Peyer's patch (tissue), 4 donors: Measurements from ENCODE around the gene PLLP. TPM values are rescaled to one million over a fixed set of nuclear protein-coding genes. Genes with fewer than 3 reads are reported as not detected.

ENCODE experiments used
- DNase-seq, 3 donors: peaks; one replicate each; pipeline ENCODE4 v3.0.0-alpha.2; 2017 to 2019
- H3K27ac ChIP-seq, 4 donors: fragments of 200-600 bp; sonication (generic); one replicate each; pipeline ENCODE4 v1.5.1; 2016 to 2019
- H3K27me3 ChIP-seq, 2 donors: fragments of 200-600 bp; sonication (generic); one replicate each; pipeline ENCODE4 v1.5.1; 2019
- H3K36me3 ChIP-seq, 3 donors: fragments of 200-600 bp; sonication (generic); one replicate each; pipeline ENCODE4 v1.5.1; 2016 to 2019
- H3K4me1 ChIP-seq, 4 donors: fragments of 200-600 bp; sonication (generic); one replicate each; pipeline ENCODE4 v1.5.1; 2016 to 2019
- H3K4me3 ChIP-seq, 4 donors: fragments of 200-600 bp; sonication (generic); 1 replicate in 3 of 4; 2 replicates in 1 of 4; pipeline ENCODE4 v1.5.1; 2016 to 2019; ENCODE audit warnings: mild to moderate bottlenecking in 1 of 4
- H3K9me3 ChIP-seq, 4 donors: fragments of 200-600 bp; sonication (generic); one replicate each; pipeline ENCODE4 v1.5.1; 2016 to 2019; ENCODE audit warnings: mild to moderate bottlenecking in 1 of 4
- CTCF ChIP-seq, 6 experiments: fragments of 450-650 bp in 4 of 6; fragments of 200-600 bp in 2 of 6; sonication (generic) in 1 of 6; IDR thresholded peaks; one replicate each; pipeline ENCODE4 v1.5.1; 2017 to 2019; ENCODE audit warnings: antibody characterized with exemption in 6 of 6, mild to moderate bottlenecking in 3 of 6, moderate library complexity in 1 of 6
- POLR2A ChIP-seq, 2 donors: fragments of 450-650 bp; IDR thresholded peaks; one replicate each; pipeline ENCODE4 v1.5.1; 2017; ENCODE audit warnings: antibody characterized with exemption in 2 of 2, mild to moderate bottlenecking in 2 of 2, moderate library complexity in 2 of 2
- small RNA-seq, 2 donors: library from RNA; depleted of rRNA; stranded (forward); fragments of <200 nt; gene quantifications; one replicate each; pipeline ENCODE3, GENCODE V24; 2016
- total RNA-seq, 4 donors: library from RNA; depleted of rRNA; stranded (reverse); fragments of >200 nt; gene quantifications; one replicate each; pipeline ENCODE4 v1.1.0, GENCODE V29; 2016

PLLP gene
- total RNA-seq, 4 donors from 2014 or later: 1.7 to 152 (median 126) TPM

DNA sequence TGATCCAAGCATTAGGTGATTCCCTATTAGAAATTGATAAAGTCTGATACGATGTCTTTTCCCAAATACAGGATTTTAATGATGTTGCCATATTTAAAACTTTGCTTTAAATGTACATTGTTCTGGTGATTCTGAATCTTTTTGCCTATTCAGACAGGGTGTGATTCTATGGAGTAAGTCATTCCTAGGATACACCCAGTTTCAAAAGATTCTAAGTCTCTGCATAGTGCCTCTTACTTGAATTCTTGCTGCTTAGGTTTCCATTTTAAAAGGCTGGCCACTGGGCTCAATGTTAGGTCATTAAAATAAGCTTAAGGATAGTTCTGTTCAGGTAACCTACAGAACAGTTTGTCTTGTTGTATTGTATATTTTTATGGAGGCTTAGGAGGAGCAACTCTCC is 61.4 kb downstream of the PLLP start:
- Histone ChIP-seq H3K27ac (no peak overlapping the region), H3K27me3 (no peaks in the 10 kb centered on the region), H3K36me3 (peaks cover 0 to 93% (median 1%) of the 10 kb centered on the region in 3 donors), H3K4me3 (no peak overlapping the region), H3K4me1 (no peaks in the 10 kb centered on the region), H3K9me3 (no peaks in the 10 kb centered on the region)
- TF ChIP-seq CTCF (IDR thresholded peaks at IDR 0.05) (no peak), POLR2A (IDR thresholded peaks at IDR 0.05) (no peak)
- DNase-seq: no peak

DNA sequence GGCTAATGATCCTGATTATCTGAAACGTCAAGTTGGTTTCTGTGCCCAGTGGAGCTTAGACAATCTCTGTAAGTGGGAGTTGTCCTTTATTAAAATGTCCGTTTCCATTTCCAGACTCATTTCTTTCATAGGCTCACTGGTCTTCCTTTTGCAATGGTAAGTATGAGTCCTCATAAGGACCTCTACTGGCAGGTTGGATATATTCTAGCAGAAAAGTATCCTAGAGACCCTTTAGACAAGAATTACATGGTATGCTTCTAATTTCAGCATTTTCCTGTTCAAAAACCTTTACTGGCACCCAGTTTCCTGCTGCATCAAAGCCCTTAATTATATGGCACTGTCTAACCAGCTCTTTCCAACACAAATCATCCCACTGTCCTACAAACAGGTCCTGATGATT is 67.5 kb downstream of the PLLP start:
- peaks cover 0 to 8% (median 3%) of the 10 kb centered on the region in 4 donors for H3K9me3 ChIP-seq
- H3K4me1 ChIP-seq: no peaks in the 10 kb centered on the region
- peaks cover 0 to 92% (median 7%) of the 10 kb centered on the region in 3 donors for H3K36me3 ChIP-seq
- DNase-seq: no peak
- no peak overlapping the region for H3K4me3 ChIP-seq
- TF ChIP-seq POLR2A (IDR thresholded peaks at IDR 0.05): no peak
- TF ChIP-seq CTCF (IDR thresholded peaks at IDR 0.05): no peak
- no peaks in the 10 kb centered on the region for H3K27me3 ChIP-seq
- no peak overlapping the region for H3K27ac ChIP-seq

DNA sequence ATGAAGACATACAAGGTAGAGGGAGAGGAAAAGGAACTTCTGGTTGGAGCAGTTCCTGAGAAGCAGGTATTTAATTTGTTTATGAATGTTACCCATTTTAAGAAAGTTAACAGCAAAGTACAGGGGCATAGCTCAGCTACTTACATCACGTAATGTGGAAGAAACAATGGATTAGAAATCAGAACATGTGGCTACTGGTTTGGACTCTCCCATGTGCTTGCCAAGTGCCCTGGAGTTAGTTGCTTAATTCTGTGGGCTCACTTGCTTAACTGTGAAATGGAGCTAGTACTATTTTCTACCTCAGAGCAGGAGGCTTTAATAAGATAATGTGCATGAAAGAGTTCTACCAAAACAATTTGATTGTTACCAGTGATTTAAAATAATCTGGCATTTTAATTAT is 71.0 kb downstream of the PLLP start:
- Histone ChIP-seq H3K27ac (no peak overlapping the region), H3K4me3 (no peak overlapping the region), H3K4me1 (no peaks in the 10 kb centered on the region), H3K9me3 (peaks cover 0 to 8% (median 3%) of the 10 kb centered on the region in 4 donors), H3K27me3 (no peaks in the 10 kb centered on the region), H3K36me3 (peaks cover 0 to 97% (median 7%) of the 10 kb centered on the region in 3 donors)
- DNase-seq: no peak
- TF ChIP-seq POLR2A (IDR thresholded peaks at IDR 0.05): no peak
- no peak for TF ChIP-seq CTCF (IDR thresholded peaks at IDR 0.05)

GRCh38 chr16:57209780-57210179 is 74.7 kb downstream of the PLLP start:
- no peak overlapping the region for H3K4me3 ChIP-seq
- no peak for TF ChIP-seq POLR2A (IDR thresholded peaks at IDR 0.05)
- TF ChIP-seq CTCF (IDR thresholded peaks at IDR 0.05): no peak
- peaks cover 0 to 93% (median 6%) of the 10 kb centered on the region in 3 donors for H3K36me3 ChIP-seq

GRCh38 chr16:57208926-57209325 is 75.5 kb downstream of the PLLP start:
- no peak for DNase-seq
- H3K4me3 ChIP-seq: no peak overlapping the region
- H3K27ac ChIP-seq: no peak overlapping the region
- no peaks in the 10 kb centered on the region for H3K9me3 ChIP-seq
- H3K4me1 ChIP-seq: no peaks in the 10 kb centered on the region
- H3K36me3 ChIP-seq: peaks cover 0 to 89% (median 4%) of the 10 kb centered on the region in 3 donors
- no peaks in the 10 kb centered on the region for H3K27me3 ChIP-seq
- no peak for TF ChIP-seq POLR2A (IDR thresholded peaks at IDR 0.05)
- TF ChIP-seq CTCF (IDR thresholded peaks at IDR 0.05): no peak

More at GRCh38 chr16:57209780-57210179, 74.7 kb downstream of the PLLP start:
- H3K4me1 ChIP-seq: no peaks in the 10 kb centered on the region
- H3K9me3 ChIP-seq: no peaks in the 10 kb centered on the region
- H3K27ac ChIP-seq: no peak overlapping the region
- DNase-seq: no peak
- H3K27me3 ChIP-seq: no peaks in the 10 kb centered on the region

Small RNAs within 50 kb of the gene (small RNA-seq; reads per million reads assigned to genes)
- gene AC108081.1: 0 reads per million in 2 donors

Other genes with a start within 250 kb of the PLLP start
- gene CPNE2, start 192.1 kb downstream of the PLLP start, total RNA-seq: 10 to 100 TPM; 26.4 to 73.9 (median 64.8) TPM
- gene PSME3IP1, start 98.6 kb downstream of the PLLP start, total RNA-seq: 100 to 1,000 TPM in 2 of 4 donors, 10 to 100 TPM in 2; 55.7 to 308 (median 109) TPM
- 10 to 100 TPM; 49.0 to 84.7 (median 65.1) TPM for gene RSPRY1, start 98.3 kb downstream of the PLLP start, total RNA-seq
- 10 to 100 TPM; 25.2 to 55.3 (median 31.5) TPM for gene ARL2BP, start 39.4 kb downstream of the PLLP start, total RNA-seq
- 1 to 10 TPM in 1 of 4 donors, under 1 TPM in 1, not detected in 2; 0.40 to 3.3 TPM for gene CCL22, start 74.1 kb upstream of the PLLP start, total RNA-seq
- gene CX3CL1, start 87.8 kb upstream of the PLLP start, total RNA-seq: 1 to 10 TPM; 1.7 to 2.3 (median 2.1) TPM
- not detected for gene CCL17, start 120.1 kb upstream of the PLLP start, total RNA-seq
- gene CIAPIN1, start 162.7 kb upstream of the PLLP start, total RNA-seq: 10 to 100 TPM; 37.7 to 65.5 (median 46.2) TPM
- 100 to 1,000 TPM in 3 of 4 donors, 10 to 100 TPM in 1; 87.5 to 154 (median 122) TPM for gene COQ9, start 162.8 kb upstream of the PLLP start, total RNA-seq
- 100 to 1,000 TPM in 1 of 4 donors, 10 to 100 TPM in 3; 68.0 to 113 (median 84.8) TPM for gene POLR2C, start 178.0 kb upstream of the PLLP start, total RNA-seq
- gene DOK4, start 201.8 kb upstream of the PLLP start, total RNA-seq: 100 to 1,000 TPM in 3 of 4 donors, 10 to 100 TPM in 1; 81.7 to 209 (median 189) TPM